Smooth muscle cell (in vitro differentiated cells): ENCODE results near the gene PITX3. TPM values are rescaled to one million over a fixed set of nuclear protein-coding genes. Genes with fewer than 3 reads are reported as not detected.

Source experiments
- DNase-seq: peaks from one replicate; lab custom pipeline; 2025; ENCODE audit not compliant: unreplicated experiment; lab: John Stamatoyannopoulos, UW
- H2AFZ ChIP-seq: fragments of 200-600 bp; sonication (generic); 2 replicates; pipeline ENCODE4 v1.6.0; 2016; ENCODE audit warnings: antibody characterized with exemption, low read depth, mild to moderate bottlenecking
- H3F3A ChIP-seq: fragments of 200-600 bp; sonication (generic); 2 replicates; pipeline ENCODE4 v1.6.0; 2017; ENCODE audit warnings: antibody characterized with exemption, low read depth
- H3K27ac ChIP-seq: fragments of 200-600 bp; sonication (generic); 2 replicates; pipeline ENCODE4 v1.5.1; 2016; ENCODE audit warnings: low read depth, mild to moderate bottlenecking
- H3K27me3 ChIP-seq: fragments of 200-600 bp; sonication (generic); 2 replicates; pipeline ENCODE4 v1.6.1; 2016; ENCODE audit warnings: low read depth, mild to moderate bottlenecking
- H3K36me3 ChIP-seq: fragments of 200-600 bp; sonication (generic); 2 replicates; pipeline ENCODE4 v1.5.1; 2016; ENCODE audit warnings: low read depth
- H3K4me1 ChIP-seq: fragments of 200-600 bp; sonication (generic); 2 replicates; pipeline ENCODE4 v1.5.1; 2016; ENCODE audit warnings: low read depth
- H3K4me2 ChIP-seq: fragments of 200-600 bp; sonication (generic); 2 replicates; pipeline ENCODE4 v1.6.0; 2016; ENCODE audit warnings: mild to moderate bottlenecking
- H3K4me3 ChIP-seq: fragments of 200-600 bp; sonication (generic); 2 replicates; pipeline ENCODE4 v1.5.1; 2016; ENCODE audit warnings: mild to moderate bottlenecking
- H3K79me2 ChIP-seq: fragments of 200-600 bp; sonication (generic); 2 replicates; pipeline ENCODE4 v1.6.0; 2016; ENCODE audit warnings: low read depth, mild to moderate bottlenecking
- H3K9ac ChIP-seq: fragments of 200-600 bp; sonication (generic); 2 replicates; pipeline ENCODE4 v1.6.0; 2016; ENCODE audit warnings: low read depth
- H3K9me3 ChIP-seq: fragments of 200-600 bp; sonication (generic); replicated peaks from 2 replicates; pipeline ENCODE4 v1.5.1; 2016; ENCODE audit warnings: low read depth
- H4K20me1 ChIP-seq: fragments of 200-600 bp; sonication (generic); 2 replicates; pipeline ENCODE4 v1.6.0; 2016; ENCODE audit warnings: low read depth
- CTCF ChIP-seq: fragments of 200-600 bp; sonication (generic); IDR thresholded peaks from 2 replicates; pipeline ENCODE4 v1.5.1; 2017; ENCODE audit warnings: borderline replicate concordance, mild to moderate bottlenecking, antibody characterized with exemption; ENCODE audit not compliant: insufficient read depth, poor library complexity, severe bottlenecking
- WGBS: methylation state at CpG from one replicate; pipeline ENCODE4 v1.1.7; 2016; ENCODE audit warnings: low lambda C conversion rate; 5-methylcytosine and 5-hydroxymethylcytosine counted together
- polyA plus RNA-seq: library from polyadenylated mRNA; unstranded; fragments of >200 nt; fragmentation: Nextera tagmentation; extraction: Ambion mirVana; gene quantifications from 2 replicates; pipeline ENCODE4 v1.2.1, GENCODE V29; 2016
- total RNA-seq: library from RNA; depleted of rRNA; stranded (reverse); fragments of >200 nt; gene quantifications from 2 replicates; pipeline ENCODE4 v1.2.3, GENCODE V29; 2014

PITX3 gene
- total and polyA plus RNA-seq, 2 experiments from 2014 or later = 2.0 TPM; not detected in 1

GRCh38 chr10:102236006-102236405 lies 5.3 kb downstream of the PITX3 start:
- H3K79me2 ChIP-seq = no peaks in the 10 kb centered on the region
- no peak overlapping the region for H3K27ac ChIP-seq
- H3K4me1 ChIP-seq = peaks cover 4% of the 10 kb centered on the region
- H3K4me3 ChIP-seq = no peak overlapping the region
- no peak for DNase-seq
- no peaks in the 10 kb centered on the region for H4K20me1 ChIP-seq
- no peak overlapping the region for H2AFZ ChIP-seq
- TF ChIP-seq CTCF = no peak
- 71% methylated on average over 8 of the region's 8 CpGs for WGBS
- H3K36me3 ChIP-seq = no peaks in the 10 kb centered on the region
- no peak overlapping the region for H3K9ac ChIP-seq
- H3F3A ChIP-seq = peaks cover 4% of the 10 kb centered on the region
- no peak overlapping the region for H3K4me2 ChIP-seq
- H3K9me3 ChIP-seq = no peaks in the 10 kb centered on the region
- H3K27me3 ChIP-seq = peaks cover 44% of the 10 kb centered on the region

GRCh38 chr10:102235598-102235920 lies 5.8 kb downstream of the PITX3 start:
- Histone ChIP-seq H3K9me3 (no peaks in the 10 kb centered on the region), H3K9ac (no peak overlapping the region), H3K4me3 (no peak overlapping the region), H4K20me1 (no peaks in the 10 kb centered on the region), H3K27ac (no peak overlapping the region), H2AFZ (no peak overlapping the region), H3F3A (peaks cover 4% of the 10 kb centered on the region), H3K27me3 (peaks cover 48% of the 10 kb centered on the region), H3K79me2 (no peaks in the 10 kb centered on the region), H3K36me3 (no peaks in the 10 kb centered on the region), H3K4me1 (peaks cover 8% of the 10 kb centered on the region), H3K4me2 (no peak overlapping the region)
- 71% methylated on average over 1 of the region's 1 CpG for WGBS
- TF ChIP-seq CTCF = no peak
- DNase-seq = no peak

- Histone ChIP-seq H3K79me2 (no peaks in the 10 kb centered on the region), H3K9ac (no peak overlapping the region), H3K36me3 (no peaks in the 10 kb centered on the region), H3K9me3 (no peaks in the 10 kb centered on the region), H4K20me1 (no peaks in the 10 kb centered on the region), H3K4me3 (no peak overlapping the region), H3K27ac (no peak overlapping the region), H3F3A (peaks cover 4% of the 10 kb centered on the region), H3K27me3 (peaks cover 49% of the 10 kb centered on the region), H3K4me2 (no peak overlapping the region), H3K4me1 (peaks cover 11% of the 10 kb centered on the region), H2AFZ (no peak overlapping the region)
- TF ChIP-seq CTCF = no peak
- WGBS = 72% methylated on average over 12 of the region's 12 CpGs
- no peak for DNase-seq
Observed at GRCh38 chr10:102234888-102235597, 6.3 kb downstream of the PITX3 start.

- Histone ChIP-seq H4K20me1 (no peaks in the 10 kb centered on the region), H2AFZ (no peak overlapping the region), H3K4me3 (no peak overlapping the region), H3K36me3 (no peaks in the 10 kb centered on the region), H3K9me3 (no peaks in the 10 kb centered on the region), H3K9ac (no peak overlapping the region), H3K79me2 (no peaks in the 10 kb centered on the region), H3K4me2 (no peak overlapping the region), H3K27ac (no peak overlapping the region), H3F3A (peaks cover 4% of the 10 kb centered on the region), H3K4me1 (peaks cover 11% of the 10 kb centered on the region), H3K27me3 (peaks cover 39% of the 10 kb centered on the region)
- no peak for TF ChIP-seq CTCF
- 88% methylated on average over 1 of the region's 1 CpG for WGBS
- DNase-seq = no peak
Observed at GRCh38 chr10:102233997-102234396, 7.3 kb downstream of the PITX3 start.
